HepG2 (cell line): Measurements from ENCODE around the gene PP2D1. TPM values are rescaled to one million over a fixed set of nuclear protein-coding genes. Genes with fewer than 3 reads are reported as not detected.
A peak's percentile ranks its signal among the peaks of the same experiment; 100 is the strongest.

Source experiments
- ATAC-seq: fragments of 200-7000 bp; cut with Tn5 transposase; 3 replicates; pipeline ENCODE4 v1.9.1; 2020; ENCODE audit warnings: mild to moderate bottlenecking, moderate library complexity
- BruUV-seq: library from RNA; stranded (reverse); fragments of 400-500 nt; replicated peaks from 2 replicates; lab custom pipeline; 2021; lab: Mats Ljungman, UMichigan
- CTCF ChIA-PET: fragments of 300-600 bp; formaldehyde crosslinking; extraction: SDS; loops from one replicate; lab custom pipeline; 2021; ENCODE audit warnings: low total read pairs, inconsistent platforms, low intra/inter-chr PET ratio; lab: Yijun Ruan, JAX
- POLR2A ChIA-PET: fragments of 350-600 bp; sonication (Branson Sonifier 250); formaldehyde crosslinking; loops from one replicate; lab custom pipeline; 2020; ENCODE audit warnings: antibody characterized with exemption, inconsistent platforms; lab: Yijun Ruan, JAX
- DNase-seq: peaks from one replicate; pipeline ENCODE4 v3.0.0-alpha.2; 2015; ENCODE audit warnings: low spot score
- FAIRE-seq: peaks from 3 replicates; lab custom pipeline; 2011; peaks lifted over from hg19 to GRCh38; lab: Jason Lieb, UNC
- H2AFZ ChIP-seq: one replicate; pipeline ENCODE4 v1.6.1; 2011; ENCODE audit warnings: low read length, inconsistent platforms
- H3K27ac ChIP-seq: fragments of 300-600 bp; 3 replicates; pipeline ENCODE4 v1.8.0; 2011; ENCODE audit warnings: mixed run types, mild to moderate bottlenecking, mixed read lengths, low read length, inconsistent platforms; ENCODE audit not compliant: insufficient read depth; ENCODE audit errors: extremely low read length
- H3K27me3 ChIP-seq, 2 experiments: fragments of 200-600 bp in 1 of 2; 2 replicates in 1 of 2; 3 replicates in 1 of 2; pipeline versions ENCODE4 v1.6.0 to v1.8.0; 2011; ENCODE audit warnings: low read length in 2 of 2, mild to moderate bottlenecking in 2 of 2, moderate library complexity in 2 of 2, inconsistent platforms in 1 of 2; ENCODE audit not compliant: insufficient read depth in 2 of 2, control insufficient read depth in 1 of 2
- H3K36me3 ChIP-seq, 2 experiments: fragments of 200-600 bp in 1 of 2; replicated peaks in 1 of 2; 2 replicates in 1 of 2; 3 replicates in 1 of 2; pipeline versions ENCODE4 v1.5.1 to v1.8.0; 2011; ENCODE audit warnings: low read length in 2 of 2, inconsistent platforms in 1 of 2; ENCODE audit not compliant: insufficient read depth in 2 of 2, control insufficient read depth in 1 of 2
- H3K4me1 ChIP-seq: 2 replicates; pipeline ENCODE4 v1.5.1; 2012; ENCODE audit warnings: low read length, inconsistent platforms; ENCODE audit not compliant: insufficient read depth
- H3K4me2 ChIP-seq: 2 replicates; pipeline ENCODE4 v1.6.0; 2011; ENCODE audit warnings: low read depth, low read length, inconsistent platforms
- H3K4me3 ChIP-seq, 3 experiments: fragments of 200-600 bp in 1 of 3; sonication (generic), shearing (Covaris generic) in 1 of 3; replicated peaks in 1 of 3; 2 replicates each; pipeline ENCODE4 v1.5.1; 2011 to 2016; ENCODE audit warnings: low read length in 3 of 3, inconsistent platforms in 2 of 3, low read depth in 2 of 3, mild to moderate bottlenecking in 2 of 3, control low read depth in 1 of 3, mixed read lengths in 1 of 3; ENCODE audit not compliant: insufficient read depth in 1 of 3
- H3K79me2 ChIP-seq: one replicate; pipeline ENCODE4 v1.6.1; 2011; ENCODE audit warnings: low read length, inconsistent platforms; ENCODE audit not compliant: insufficient read depth
- H3K9ac ChIP-seq: 2 replicates; pipeline ENCODE4 v1.6.0; 2011; ENCODE audit warnings: mild to moderate bottlenecking, low read depth, low read length, inconsistent platforms; ENCODE audit not compliant: insufficient read depth
- H3K9me3 ChIP-seq: 2 replicates; pipeline ENCODE4 v1.5.1; 2012; ENCODE audit warnings: mild to moderate bottlenecking, low read length
- H4K20me1 ChIP-seq: 2 replicates; pipeline ENCODE4 v1.6.0; 2011; ENCODE audit warnings: inconsistent platforms, mild to moderate bottlenecking, low read length, moderate library complexity; ENCODE audit not compliant: insufficient read depth
- ATF7 ChIP-seq, 2 experiments: fragments of 450-650 bp in 1 of 2; sonication (generic) in 1 of 2; formaldehyde crosslinking in 1 of 2; IDR thresholded peaks; 2 replicates each; pipeline versions ENCODE4 v1.4.0 to v1.6.1; 2016 to 2020; ENCODE audit warnings: antibody characterized with exemption in 1 of 2, mild to moderate bottlenecking in 1 of 2, missing genetic modification reagents in 1 of 2
- CREB1 ChIP-seq, 2 experiments: fragments of 450-650 bp in 1 of 2; IDR thresholded peaks; 2 replicates each; pipeline ENCODE4 v1.6.1; 2016 to 2017; ENCODE audit warnings: control low read depth in 1 of 2, mild to moderate bottlenecking in 1 of 2, missing compliant biosample characterization in 1 of 2, missing genetic modification characterization in 1 of 2
- KDM3A ChIP-seq: IDR thresholded peaks from 2 replicates; pipeline ENCODE4 v1.6.1; 2018; ENCODE audit warnings: low read depth, missing compliant biosample characterization
- MAFK ChIP-seq, 2 experiments: IDR thresholded peaks in 1 of 2; conservative IDR thresholded peaks in 1 of 2; 2 replicates each; pipeline ENCODE4 v1.6.1; 2011; ENCODE audit warnings: improper control_type of control experiment in 2 of 2, low read length in 2 of 2
- POLR2G ChIP-seq: fragments of 200-400 bp; formaldehyde crosslinking; IDR thresholded peaks from 2 replicates; pipeline ENCODE4 v1.6.1; 2018; ENCODE audit warnings: mild to moderate bottlenecking, low read depth, low read length, moderate library complexity
- SNAI1 ChIP-seq: sonication (generic); formaldehyde crosslinking; IDR thresholded peaks from 2 replicates; pipeline ENCODE4 v1.5.0; 2020; ENCODE audit warnings: mild to moderate bottlenecking, missing genetic modification reagents, borderline replicate concordance
- ZBTB40 ChIP-seq, 2 experiments: fragments of 450-650 bp in 1 of 2; sonication (generic) in 1 of 2; formaldehyde crosslinking in 1 of 2; IDR thresholded peaks; 2 replicates each; pipeline versions ENCODE4 v1.6.1 to v1.8.0; 2016 to 2022; ENCODE audit warnings: antibody characterized with exemption in 1 of 2, mild to moderate bottlenecking in 1 of 2, missing genetic modification reagents in 1 of 2
- ZNF234 ChIP-seq: sonication (generic); formaldehyde crosslinking; conservative IDR thresholded peaks from 2 replicates; pipeline ENCODE4 v1.5.1; 2020; ENCODE audit warnings: mild to moderate bottlenecking, missing genetic modification reagents
- ZNF800 ChIP-seq: sonication (generic); formaldehyde crosslinking; IDR thresholded peaks from 2 replicates; pipeline ENCODE4 v1.4.0; 2020; ENCODE audit warnings: missing genetic modification reagents
- WGBS: methylation state at CpG from one replicate; pipeline ENCODE4 v1.1.6; 2017; ENCODE audit warnings: low lambda C conversion rate; 5-methylcytosine and 5-hydroxymethylcytosine counted together
- in situ Hi-C: cut with HindIII; loops from 2 replicates; pipeline ENCODE4 v1.10.0; 2017; ENCODE audit warnings: low pct_unique_long_range_greater_than_20kb; ENCODE audit not compliant: extremely low pct_ligation_motif_present
- intact Hi-C: fragments of 100-400 bp; cut with micrococcal nuclease; formaldehyde crosslinking; loops from one replicate; pipeline ENCODE4 v1.10.0; 2022; ENCODE audit not compliant: unreplicated experiment
- polyA plus RNA-seq, 8 experiments: library from polyadenylated mRNA; depleted of rRNA in 3 of 8; stranded (reverse) in 7 of 8; unstranded in 1 of 8; fragments of >200 nt; fragmentation: Illumina TruSeq in 4 of 8; extraction: Trizol in 4 of 8; gene quantifications; 2 replicates each; pipeline versions ENCODE4 v1.2.1 to v1.2.3, GENCODE V29; 2011 to 2016; ENCODE audit warnings: low read depth in 4 of 8, missing spikeins in 1 of 8, mixed read lengths in 1 of 8; ENCODE audit not compliant: insufficient read depth in 1 of 8
- total RNA-seq, 5 experiments: library from RNA; depleted of rRNA; stranded (reverse); fragments of >200 nt; fragmentation: Illumina TruSeq; extraction: Trizol; gene quantifications; 2 replicates each; pipeline ENCODE4 v1.2.3, GENCODE V29; 2016; ENCODE audit warnings: low read depth in 1 of 5

The PP2D1 gene
- total and polyA plus RNA-seq, 2 of the 13 experiments (the other 11 are each of a cell fraction or from before 2014, with no cell fraction given) = not detected

- Histone ChIP-seq H4K20me1 (no peaks in the 10 kb centered on the region), H3K79me2 (no peaks in the 10 kb centered on the region), H3K27ac (no peak overlapping the region), H3K9ac (no peak overlapping the region), H3K9me3 (no peaks in the 10 kb centered on the region), H2AFZ (no peak overlapping the region), H3K36me3 (no peaks in the 10 kb centered on the region), H3K27me3 (no peaks in the 10 kb centered on the region), H3K4me3 (no peak overlapping the region), H3K4me1 (no peaks in the 10 kb centered on the region; the same call in 1 of the 2 replicates), H3K4me2 (no peak overlapping the region)
- WGBS = 31% methylated on average over 4 of the region's 4 CpGs
- ATAC-seq = no peak
- POLR2A ChIA-PET = no interaction called here
- CTCF ChIA-PET = no interaction called here
- no peak for DNase-seq
- in situ Hi-C loops = no loop called here
- no peak for FAIRE-seq
- no TSS peak for BruUV-seq
- intact Hi-C loops = no loop called here
- no peak for TF ChIP-seq ZBTB40 (IDR thresholded peaks at IDR 0.05)
- no peak for TF ChIP-seq ZBTB40 (CRISPR knock-in tag; IDR thresholded peaks at IDR 0.05)
- no peak for TF ChIP-seq ZNF800 (CRISPR knock-in tag)
- TF ChIP-seq MAFK (conservative IDR thresholded peaks at IDR 0.05 in 1 of 2, IDR thresholded peaks at IDR 0.05 in 1 of 2; ENCODE audit: low read length in 2 of 2) = no peak
- peak; percentile 18; the same call in 1 of the 2 replicates for TF ChIP-seq ATF7 (IDR thresholded peaks at IDR 0.05)
- TF ChIP-seq ATF7 (CRISPR knock-in tag; IDR thresholded peaks at IDR 0.05) = no peak
- 0 out of 2 replicates have a peak, but pooled peaks have one; percentile 3 for TF ChIP-seq CREB1 (IDR thresholded peaks at IDR 0.05)
- no peak for TF ChIP-seq CREB1 (CRISPR knock-in tag; IDR thresholded peaks at IDR 0.05)
- no peak for TF ChIP-seq POLR2G
- TF ChIP-seq KDM3A = no peak
- no peak for TF ChIP-seq SNAI1
- TF ChIP-seq ZNF234 (CRISPR knock-in tag) = no peak
These were observed 39.2 kb upstream of the PP2D1 start for GRCh38 chr3:20051123-20051806.
